Endothelial cell of umbilical vein (primary cell): ENCODE measurements around the gene TAPBP. TPM values are rescaled to one million over a fixed set of nuclear protein-coding genes. Genes with fewer than 3 reads are reported as not detected.

Experiments
- BruUV-seq: library from RNA; stranded (reverse); fragments of 400-500 nt; replicated peaks from 2 replicates; lab custom pipeline; 2021; lab: Mats Ljungman, UMichigan
- CTCF ChIA-PET: fragments of 300-600, 350-600 bp; sonication (Branson Sonifier 250); formaldehyde crosslinking; loops from one replicate; lab custom pipeline; 2021; ENCODE audit warnings: antibody characterized with exemption, inconsistent platforms; lab: Charles Lee
- POLR2A ChIA-PET: fragments of 300-600, 350-600 bp; sonication (Branson Sonifier 250); formaldehyde crosslinking; loops from one replicate; lab custom pipeline; 2021; ENCODE audit warnings: antibody characterized with exemption, inconsistent platforms; lab: Charles Lee
- DNase-seq: peaks from one replicate; pipeline ENCODE4 v3.0.0-alpha.2; 2011; ENCODE audit warnings: low read depth, low spot score
- FAIRE-seq: peaks from 2 replicates; lab custom pipeline; 2011; peaks lifted over from hg19 to GRCh38; lab: Jason Lieb, UNC
- H2AFZ ChIP-seq: 2 replicates; pipeline ENCODE4 v1.6.0; 2012; ENCODE audit warnings: low read depth, low read length, control low read depth, inconsistent platforms
- H3K27ac ChIP-seq: 2 replicates; pipeline ENCODE4 v1.5.1; 2011; ENCODE audit warnings: low read depth, mild to moderate bottlenecking, control low read depth, low read length, moderate library complexity; ENCODE audit not compliant: insufficient read depth
- H3K27me3 ChIP-seq, 2 experiments: 2 replicates each; pipeline versions ENCODE4 v1.6.0 to v1.6.1; 2011; ENCODE audit warnings: low read length in 2 of 2, mixed read lengths in 1 of 2; ENCODE audit not compliant: control insufficient read depth in 2 of 2, insufficient read depth in 2 of 2
- H3K36me3 ChIP-seq, 2 experiments: 2 replicates in 1 of 2; 3 replicates in 1 of 2; pipeline ENCODE4 v1.5.1; 2011; ENCODE audit warnings: low read length in 2 of 2, mild to moderate bottlenecking in 1 of 2, moderate library complexity in 1 of 2; ENCODE audit not compliant: control insufficient read depth in 2 of 2, insufficient read depth in 2 of 2; ENCODE audit errors: extremely low read depth in 1 of 2
- H3K4me1 ChIP-seq: 3 replicates; pipeline ENCODE4 v1.5.1; 2011; ENCODE audit warnings: mild to moderate bottlenecking, low read length; ENCODE audit not compliant: control insufficient read depth, insufficient read depth; ENCODE audit errors: extremely low read depth
- H3K4me2 ChIP-seq: 2 replicates; pipeline ENCODE4 v1.6.1; 2011; ENCODE audit warnings: low read length, control low read depth, mixed read lengths; ENCODE audit not compliant: insufficient read depth
- H3K4me3 ChIP-seq, 3 experiments: fragments of 200-600 bp in 1 of 3; sonication (generic), shearing (Covaris generic) in 1 of 3; replicated peaks in 1 of 3; 2 replicates each; pipeline ENCODE4 v1.5.1; 2011 to 2016; ENCODE audit warnings: control low read depth in 3 of 3, low read length in 3 of 3, mild to moderate bottlenecking in 2 of 3, inconsistent platforms in 1 of 3, low read depth in 1 of 3, moderate library complexity in 1 of 3; ENCODE audit not compliant: insufficient read depth in 1 of 3
- H3K79me2 ChIP-seq: 2 replicates; pipeline ENCODE4 v1.6.0; 2012; ENCODE audit warnings: low read length, inconsistent platforms; ENCODE audit not compliant: control insufficient read depth, insufficient read depth
- H3K9ac ChIP-seq: replicated peaks from 2 replicates; pipeline ENCODE3; 2011; ENCODE audit warnings: low read length, control low read depth; ENCODE audit not compliant: insufficient read depth; ENCODE audit errors: extremely low read depth
- H3K9me1 ChIP-seq: replicated peaks from 3 replicates; pipeline ENCODE4 v1.6.0; 2011; ENCODE audit warnings: mild to moderate bottlenecking, low read length; ENCODE audit not compliant: control insufficient read depth, insufficient read depth; ENCODE audit errors: extremely low read depth
- H3K9me3 ChIP-seq: replicated peaks from 2 replicates; pipeline ENCODE4 v1.5.1; 2012; ENCODE audit warnings: low read length, inconsistent platforms; ENCODE audit not compliant: control insufficient read depth, insufficient read depth
- H4K20me1 ChIP-seq: replicated peaks from 2 replicates; pipeline ENCODE3; 2011; ENCODE audit warnings: mild to moderate bottlenecking, low read length; ENCODE audit not compliant: control insufficient read depth, insufficient read depth; ENCODE audit errors: extremely low read depth
- EZH2 ChIP-seq: IDR thresholded peaks from 2 replicates; pipeline ENCODE4 v1.6.1; 2012; ENCODE audit warnings: borderline replicate concordance, low read depth, mild to moderate bottlenecking, moderate library complexity, low read length, inconsistent platforms; ENCODE audit not compliant: severe bottlenecking
- FOS ChIP-seq: IDR thresholded peaks from 2 replicates; pipeline ENCODE4 v1.6.1; 2011; ENCODE audit warnings: mild to moderate bottlenecking, low read length, moderate library complexity, borderline replicate concordance; ENCODE audit not compliant: insufficient read depth
- GATA2 ChIP-seq: IDR thresholded peaks from 2 replicates; pipeline ENCODE4 v1.7.0; 2011; ENCODE audit warnings: low read depth, mild to moderate bottlenecking, moderate library complexity, mixed read lengths, low read length; ENCODE audit not compliant: insufficient read length, insufficient read depth
- JUN ChIP-seq: IDR thresholded peaks from 2 replicates; pipeline ENCODE4 v1.6.1; 2011; ENCODE audit warnings: borderline replicate concordance, low read depth; ENCODE audit not compliant: insufficient read length, insufficient read depth
- MYC ChIP-seq: IDR thresholded peaks from one replicate; pipeline ENCODE4 v1.6.1; 2011; ENCODE audit warnings: mild to moderate bottlenecking, low read depth, low read length
- POLR2A ChIP-seq: IDR thresholded peaks from 2 replicates; pipeline ENCODE4 v1.6.1; 2012; ENCODE audit warnings: low read depth, mild to moderate bottlenecking, control low read depth, low read length
- POLR2AphosphoS5 ChIP-seq: IDR thresholded peaks from 2 replicates; pipeline ENCODE4 v1.6.1; 2012; ENCODE audit warnings: low read depth, mild to moderate bottlenecking, control low read depth, low read length, moderate library complexity; ENCODE audit not compliant: insufficient read depth
- dilution Hi-C: fragments of 300-500 bp; cut with MboI; formaldehyde crosslinking; loops from one replicate; pipeline ENCODE4 v1.15.0; 2019; ENCODE audit warnings: low sequenced_read_pairs; ENCODE audit not compliant: extremely low pct_ligation_motif_present
- intact Hi-C: fragments of 100-400 bp; cut with micrococcal nuclease; formaldehyde crosslinking; loops from one replicate; pipeline ENCODE4 v1.10.0; 2022
- polyA plus RNA-seq, 4 experiments: library from polyadenylated mRNA; depleted of rRNA in 3 of 4; stranded (reverse) in 3 of 4; unstranded in 1 of 4; fragments of >200 nt; gene quantifications; 2 replicates each; pipeline versions ENCODE4 v1.2.1 to v1.2.3, GENCODE V29; 2011 to 2012; ENCODE audit warnings: missing spikeins in 1 of 4
- total RNA-seq: library from RNA; stranded (reverse); gene quantifications from 2 replicates; pipeline ENCODE4 v1.2.3, GENCODE V29; 2021
- TF ChIP-seq, protein P1 (sequence below): IDR thresholded peaks from 2 replicates; pipeline ENCODE4 v1.6.1; 2011; ENCODE audit not compliant: insufficient read depth, insufficient read length
- TF ChIP-seq, protein P2 (sequence below), 2 donors: IDR thresholded peaks; 1 replicate in 1 of 2; 2 replicates in 1 of 2; pipeline ENCODE4 v1.5.1; 2011; ENCODE audit warnings: low read length in 2 of 2, mild to moderate bottlenecking in 2 of 2, moderate library complexity in 2 of 2, control low read depth in 1 of 2, inconsistent platforms in 1 of 2, low read depth in 1 of 2; ENCODE audit not compliant: insufficient read depth in 1 of 2; ENCODE audit errors: extremely low read depth in 1 of 2

The TAPBP gene
- total and polyA plus RNA-seq, 2 donors (not counting 3 experiments of a cell fraction or from before 2014, with no cell fraction given) = 69.6 to 98.0 TPM

- no peak overlapping the region for H3K27ac ChIP-seq
- no TSS peak for BruUV-seq
- DNase-seq (no peak), FAIRE-seq (no peak)
- H4K20me1 ChIP-seq = no peaks in the 10 kb centered on the region
- intact Hi-C loops (loop anchor here (10.0 kb wide), 1 partner anchor 259 kb away; no protein-coding TSS in a partner anchor), dilution Hi-C loops (no loop called here)
- H3K79me2 ChIP-seq = peaks cover 35% of the 10 kb centered on the region
- peaks cover 5 to 22% of the 10 kb centered on the region in 2 experiments for H3K36me3 ChIP-seq
- TF ChIP-seq MYC (no peak), POLR2A (no peak), FOS (no peak), JUN (no peak), EZH2 (no peak), POLR2AphosphoS5 (no peak), GATA2 (no peak)
- TF ChIP-seq, protein P1, sequence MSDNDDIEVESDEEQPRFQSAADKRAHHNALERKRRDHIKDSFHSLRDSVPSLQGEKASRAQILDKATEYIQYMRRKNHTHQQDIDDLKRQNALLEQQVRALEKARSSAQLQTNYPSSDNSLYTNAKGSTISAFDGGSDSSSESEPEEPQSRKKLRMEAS = no peak
- TF ChIP-seq, protein P2, sequence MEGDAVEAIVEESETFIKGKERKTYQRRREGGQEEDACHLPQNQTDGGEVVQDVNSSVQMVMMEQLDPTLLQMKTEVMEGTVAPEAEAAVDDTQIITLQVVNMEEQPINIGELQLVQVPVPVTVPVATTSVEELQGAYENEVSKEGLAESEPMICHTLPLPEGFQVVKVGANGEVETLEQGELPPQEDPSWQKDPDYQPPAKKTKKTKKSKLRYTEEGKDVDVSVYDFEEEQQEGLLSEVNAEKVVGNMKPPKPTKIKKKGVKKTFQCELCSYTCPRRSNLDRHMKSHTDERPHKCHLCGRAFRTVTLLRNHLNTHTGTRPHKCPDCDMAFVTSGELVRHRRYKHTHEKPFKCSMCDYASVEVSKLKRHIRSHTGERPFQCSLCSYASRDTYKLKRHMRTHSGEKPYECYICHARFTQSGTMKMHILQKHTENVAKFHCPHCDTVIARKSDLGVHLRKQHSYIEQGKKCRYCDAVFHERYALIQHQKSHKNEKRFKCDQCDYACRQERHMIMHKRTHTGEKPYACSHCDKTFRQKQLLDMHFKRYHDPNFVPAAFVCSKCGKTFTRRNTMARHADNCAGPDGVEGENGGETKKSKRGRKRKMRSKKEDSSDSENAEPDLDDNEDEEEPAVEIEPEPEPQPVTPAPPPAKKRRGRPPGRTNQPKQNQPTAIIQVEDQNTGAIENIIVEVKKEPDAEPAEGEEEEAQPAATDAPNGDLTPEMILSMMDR (IDR thresholded peaks at IDR 0.05; ENCODE audit: extremely low read depth in 1 of 2, insufficient read depth in 1 of 2, low read depth in 1 of 2, low read length in 2 of 2) = no peak
- no peak overlapping the region for H2AFZ ChIP-seq
- no peak overlapping the region for H3K4me2 ChIP-seq
- ChIA-PET CTCF (no interaction called here), POLR2A (no interaction called here)
- no peak overlapping the region for H3K4me3 ChIP-seq
- H3K9ac ChIP-seq = no peak overlapping the region
- no peaks in the 10 kb centered on the region for H3K9me3 ChIP-seq
- H3K9me1 ChIP-seq = no peaks in the 10 kb centered on the region
- H3K27me3 ChIP-seq = no peaks in the 10 kb centered on the region
- peaks cover 45% of the 10 kb centered on the region for H3K4me1 ChIP-seq
Observed at GRCh38 chr6:33315793-33316602, 2.1 kb upstream of the TAPBP start.
